ENCODE data around the gene UPP1. TPM values are rescaled to one million over a fixed set of nuclear protein-coding genes. Genes with fewer than 3 reads are reported as not detected.

The UPP1 gene
- total and polyA plus RNA-seq, 10 of the 15 experiments (the other 5 are each of a cell fraction or from before 2014, with no cell fraction given): 0.93 to 7.9 (median 3.8) TPM

GRCh38 chr7:48098846-48099245, 9.8 kb downstream of the UPP1 start:
- no peaks in the 10 kb centered on the region for H3K9me3 ChIP-seq (replicated peaks; ENCODE audit: control insufficient read depth, insufficient read depth, low read length)
- H3K27ac ChIP-seq (ENCODE audit: control insufficient read depth, insufficient read depth): no peak overlapping the region
- intact Hi-C loops (cut with micrococcal nuclease; ENCODE audit: unreplicated experiment): no loop called here
- no peaks in the 10 kb centered on the region for H3K36me3 ChIP-seq (ENCODE audit: control insufficient read depth in 2 of 2, insufficient read depth in 2 of 2, low read length in 1 of 2)
- WGBS (ENCODE audit: insufficient coverage, insufficient replicate concordance, low lambda C conversion rate, missing lambda C conversion rate): 90% methylated on average over 4 of the region's 4 CpGs
- H3K79me2 ChIP-seq (ENCODE audit: control insufficient read depth, insufficient read depth, low read length): no peaks in the 10 kb centered on the region
- H3K27me3 ChIP-seq (replicated peaks in 1 of 2; ENCODE audit: control insufficient read depth in 2 of 2, insufficient read depth in 2 of 2, low read length in 1 of 2): no peaks in the 10 kb centered on the region
- POLR2A ChIA-PET: no interaction called here
- CTCF ChIA-PET: no interaction called here
- H2AFZ ChIP-seq (ENCODE audit: control insufficient read depth, low read depth, low read length): no peak overlapping the region
- no peak overlapping the region for H3K4me3 ChIP-seq
- ATAC-seq: no peak
- no peaks in the 10 kb centered on the region for H4K20me1 ChIP-seq (ENCODE audit: control insufficient read depth, insufficient read depth)
- H3K4me1 ChIP-seq (ENCODE audit: control insufficient read depth, insufficient read depth, low read length): no peaks in the 10 kb centered on the region
- SMC1A ChIA-PET (ENCODE audit: uncharacterized antibody, unreplicated experiment): no interaction called here
- no TSS peak for BruUV-seq (replicated peaks)
- H3K4me2 ChIP-seq (ENCODE audit: control insufficient read depth, insufficient read depth): no peak overlapping the region
- no peak for FAIRE-seq
- DNase-seq (ENCODE audit: low read depth, low spot score): no peak
- H3K9ac ChIP-seq (ENCODE audit: control insufficient read depth, insufficient read depth, low read length): no peak overlapping the region
- TF ChIP-seq SUPT20H (IDR thresholded peaks at IDR 0.05; ENCODE audit: borderline replicate concordance, control insufficient read depth, low read depth, low read length): no peak
- no peak for TF ChIP-seq SRF (IDR thresholded peaks at IDR 0.05; ENCODE audit: low read depth in 2 of 2, low read length in 2 of 2)
- TF ChIP-seq BMI1 (IDR thresholded peaks at IDR 0.05; ENCODE audit: borderline replicate concordance): no peak
- no peak for TF ChIP-seq CUX1 (IDR thresholded peaks at IDR 0.05; ENCODE audit: insufficient replicate concordance, low read depth, low read length)
- TF ChIP-seq, protein P1, sequence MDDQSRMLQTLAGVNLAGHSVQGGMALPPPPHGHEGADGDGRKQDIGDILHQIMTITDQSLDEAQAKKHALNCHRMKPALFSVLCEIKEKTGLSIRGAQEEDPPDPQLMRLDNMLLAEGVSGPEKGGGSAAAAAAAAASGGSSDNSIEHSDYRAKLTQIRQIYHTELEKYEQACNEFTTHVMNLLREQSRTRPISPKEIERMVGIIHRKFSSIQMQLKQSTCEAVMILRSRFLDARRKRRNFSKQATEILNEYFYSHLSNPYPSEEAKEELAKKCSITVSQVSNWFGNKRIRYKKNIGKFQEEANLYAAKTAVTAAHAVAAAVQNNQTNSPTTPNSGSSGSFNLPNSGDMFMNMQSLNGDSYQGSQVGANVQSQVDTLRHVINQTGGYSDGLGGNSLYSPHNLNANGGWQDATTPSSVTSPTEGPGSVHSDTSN (IDR thresholded peaks at IDR 0.05; ENCODE audit: insufficient replicate concordance, low read depth, low read length): no peak
- TF ChIP-seq KLF5 (IDR thresholded peaks at IDR 0.05; ENCODE audit: partially characterized antibody): no peak
- TF ChIP-seq RCOR1 (conservative IDR thresholded peaks at IDR 0.05; ENCODE audit: low read depth, low read length): no peak
- in situ Hi-C loops (cut with MboI): no loop called here
- RAD21 ChIA-PET (ENCODE audit: unreplicated experiment): no interaction called here
